Tibial nerve (tissue), 4 donors: Measurements from ENCODE around the gene STAT5B. TPM values are rescaled to one million over a fixed set of nuclear protein-coding genes. Genes with fewer than 3 reads are reported as not detected.
"Not testable (repeated sequence)": the region's sequence is repeated elsewhere in the genome, so short reads cannot be mapped to it uniquely, and the experiment has no call there.

Experiments
- DNase-seq, 2 donors: peaks; one replicate each; pipeline ENCODE4 v3.0.0-alpha.2; 2019; ENCODE audit warnings: low spot score in 2 of 2
- H3K27ac ChIP-seq, 4 donors: fragments of 200-600 bp; sonication (generic) in 3 of 4; one replicate each; pipeline ENCODE4 v1.5.1; 2017 to 2019; ENCODE audit warnings: mild to moderate bottlenecking in 1 of 4
- H3K27me3 ChIP-seq, 2 donors: fragments of 200-600 bp; sonication (generic) in 1 of 2; one replicate each; pipeline versions ENCODE4 v1.5.1 to v1.6.0; 2017 to 2019
- H3K36me3 ChIP-seq, 3 donors: fragments of 200-600 bp; sonication (generic); one replicate each; pipeline ENCODE4 v1.5.1; 2018 to 2019
- H3K4me1 ChIP-seq, 4 donors: fragments of 200-600 bp; sonication (generic) in 3 of 4; one replicate each; pipeline ENCODE4 v1.5.1; 2017 to 2019
- H3K4me3 ChIP-seq, 4 donors: fragments of 200-600 bp; sonication (generic) in 3 of 4; one replicate each; pipeline ENCODE4 v1.5.1; 2017 to 2019; ENCODE audit warnings: mild to moderate bottlenecking in 1 of 4, moderate library complexity in 1 of 4
- H3K9me3 ChIP-seq, 4 donors: fragments of 200-600 bp; sonication (generic) in 3 of 4; one replicate each; pipeline ENCODE4 v1.5.1; 2017 to 2019
- CTCF ChIP-seq, 5 experiments: fragments of 200-600 bp in 3 of 5; fragments of 450-650 bp in 2 of 5; sonication (generic) in 3 of 5; IDR thresholded peaks; one replicate each; pipeline ENCODE4 v1.5.1; 2016 to 2019; ENCODE audit warnings: antibody characterized with exemption in 5 of 5, mild to moderate bottlenecking in 3 of 5, moderate library complexity in 2 of 5
- EP300 ChIP-seq, 2 donors: sonication (generic); formaldehyde crosslinking; IDR thresholded peaks; one replicate each; pipeline ENCODE4 v1.6.1; 2017; ENCODE audit warnings: antibody characterized with exemption in 2 of 2, mild to moderate bottlenecking in 1 of 2
- POLR2A ChIP-seq, 2 donors: fragments of 450-650 bp; IDR thresholded peaks; one replicate each; pipeline ENCODE4 v1.6.1; 2017; ENCODE audit warnings: antibody characterized with exemption in 2 of 2, mild to moderate bottlenecking in 2 of 2, moderate library complexity in 2 of 2
- WGBS, 2 donors: methylation state at CpG; one replicate each; pipeline ENCODE4 v1.1.5; 2018; 5-methylcytosine and 5-hydroxymethylcytosine counted together
- total RNA-seq, 4 donors: library from RNA; depleted of rRNA; stranded (reverse); fragments of >200 nt; gene quantifications; one replicate each; pipeline ENCODE4 v1.1.0, GENCODE V29; 2016

The STAT5B gene
- total RNA-seq, 4 donors from 2014 or later, result 96.8 to 117 (median 104) TPM

DNA sequence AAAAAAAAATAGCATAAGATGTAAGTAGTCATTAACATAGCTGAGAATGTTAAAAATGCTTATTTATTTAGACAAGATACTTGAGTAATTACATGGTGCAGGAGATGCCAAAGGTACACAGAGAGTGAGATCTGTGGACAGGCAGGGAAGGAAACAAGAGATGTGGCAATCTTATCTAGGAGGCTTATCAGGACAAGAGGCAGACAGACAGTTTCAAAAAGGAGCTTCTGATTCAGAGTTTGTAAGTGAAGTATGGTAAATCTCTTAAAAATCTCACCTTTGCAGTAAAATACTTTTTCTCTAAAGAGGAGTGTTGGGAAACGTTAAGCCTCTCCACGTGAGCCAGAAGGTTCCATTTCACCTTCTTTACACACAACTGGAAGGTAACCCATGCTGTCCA, 62.0 kb downstream of the STAT5B start:
- Histone ChIP-seq H3K27me3 (no peaks in the 10 kb centered on the region), H3K4me3 (no peak overlapping the region), H3K4me1 (peaks cover 0 to 22% (median 0%) of the 10 kb centered on the region in 4 donors), H3K36me3 (peaks cover 0 to 98% (median 18%) of the 10 kb centered on the region in 3 donors), H3K9me3 (no peaks in the 10 kb centered on the region), H3K27ac (no peak overlapping the region)
- 90 to 92% methylated on average over 2 of the region's 2 CpGs for WGBS, 2 donors
- TF ChIP-seq CTCF (IDR thresholded peaks at IDR 0.05), result no peak
- TF ChIP-seq EP300 (IDR thresholded peaks at IDR 0.05), result no peak
- TF ChIP-seq POLR2A (IDR thresholded peaks at IDR 0.05), result no peak
- no peak for DNase-seq

DNA sequence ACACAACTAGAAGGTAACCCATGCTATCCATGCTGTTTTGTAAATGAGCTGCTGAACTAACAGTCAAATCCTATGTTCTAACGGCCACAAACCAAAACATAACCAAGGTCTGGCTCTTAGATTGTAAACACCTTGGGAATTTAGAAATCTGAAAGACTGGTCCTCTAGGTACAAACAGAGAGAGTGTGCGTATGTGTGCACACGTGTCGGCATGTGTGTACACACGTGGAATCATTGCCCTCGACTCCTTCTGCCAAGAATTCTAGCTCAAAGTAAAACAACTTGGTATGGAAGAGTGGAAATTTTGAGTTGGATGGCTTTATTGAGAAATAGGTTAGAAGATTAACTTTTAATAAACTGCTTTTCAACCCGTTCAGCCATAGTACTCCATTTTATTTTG, 63.8 kb downstream of the STAT5B start:
- 62 to 69% methylated on average over 7 of the region's 7 CpGs for WGBS, 2 donors
- Histone ChIP-seq H3K4me3 (no peak overlapping the region), H3K4me1 (peaks cover 0 to 22% (median 0%) of the 10 kb centered on the region in 4 donors), H3K9me3 (no peaks in the 10 kb centered on the region), H3K36me3 (peaks cover 0 to 98% (median 11%) of the 10 kb centered on the region in 3 donors), H3K27ac (peak overlapping the region in 3 of 4 donors; percentile 2 to 64 (median 26)), H3K27me3 (no peaks in the 10 kb centered on the region)
- TF ChIP-seq POLR2A (IDR thresholded peaks at IDR 0.05), result no peak
- peak in 1 of 2 donors; percentile 16 for TF ChIP-seq EP300 (IDR thresholded peaks at IDR 0.05)
- TF ChIP-seq CTCF (IDR thresholded peaks at IDR 0.05), result no peak
- peak in 1 of 2 donors; percentile 21 for DNase-seq

GRCh38 chr17:42211921-42212341, 64.3 kb downstream of the STAT5B start:
- H3K9me3 ChIP-seq, H3K4me3 ChIP-seq, H3K27me3 ChIP-seq: not testable (repeated sequence)
- Histone ChIP-seq H3K27ac (peak overlapping the region in 2 of 4 donors; percentile 31 to 64), H3K4me1 (peaks cover 0 to 22% (median 0%) of the 10 kb centered on the region in 4 donors), H3K36me3 (peaks cover 0 to 98% (median 7%) of the 10 kb centered on the region in 3 donors)
- WGBS, 2 donors, result 49 to 69% methylated on average over 9 of the region's 9 CpGs
- peak in 1 of 2 donors; percentile 68 for TF ChIP-seq EP300 (IDR thresholded peaks at IDR 0.05)
- DNase-seq, result peak; percentile 86 to 89

GRCh38 chr17:42210046-42210445, 66.1 kb downstream of the STAT5B start:
- Histone ChIP-seq H3K4me1 (peaks cover 0 to 22% (median 0%) of the 10 kb centered on the region in 4 donors), H3K9me3 (no peaks in the 10 kb centered on the region), H3K27me3 (no peaks in the 10 kb centered on the region), H3K27ac (peak overlapping the region in 1 of 4 donors; percentile 64), H3K36me3 (peaks cover 0 to 99% (median 3%) of the 10 kb centered on the region in 3 donors), H3K4me3 (no peak overlapping the region)
- WGBS, 2 donors, result 77 to 90% methylated on average over 6 of the region's 6 CpGs
- TF ChIP-seq EP300 (IDR thresholded peaks at IDR 0.05) (peak in 1 of 2 donors; percentile 48), POLR2A (IDR thresholded peaks at IDR 0.05) (no peak), CTCF (IDR thresholded peaks at IDR 0.05) (no peak)
- peak; percentile 45 to 65 for DNase-seq

GRCh38 chr17:42206153-42206612, 70.0 kb downstream of the STAT5B start:
- not testable (repeated sequence) for H3K9me3 ChIP-seq, H3K27me3 ChIP-seq, H3K4me3 ChIP-seq, H3K4me1 ChIP-seq, H3K27ac ChIP-seq, DNase-seq
- peaks cover 4 to 98% (median 10%) of the 10 kb centered on the region in 3 donors for H3K36me3 ChIP-seq
- 69 to 80% methylated on average over 8 of the region's 8 CpGs for WGBS, 2 donors

DNA sequence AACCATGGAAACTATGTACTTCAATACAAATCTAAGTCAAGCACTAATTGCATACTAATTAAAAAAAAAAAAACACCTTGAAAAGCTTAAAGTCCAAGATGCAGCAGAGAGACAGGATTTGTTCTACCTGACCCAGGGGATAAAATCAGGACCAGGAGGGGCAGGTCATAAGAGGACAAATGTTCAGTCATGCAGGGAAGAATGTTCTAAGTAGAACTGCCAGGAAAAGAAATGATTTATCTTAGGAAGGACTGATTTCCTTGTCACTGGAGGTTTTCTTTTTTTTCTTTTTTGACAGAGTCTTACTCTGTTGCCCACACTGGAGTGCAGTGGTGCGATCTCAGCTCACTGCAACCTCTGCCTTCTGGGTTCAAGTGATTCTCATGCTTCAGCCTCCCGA, 72.8 kb downstream of the STAT5B start:
- Histone ChIP-seq H3K4me1 (no peaks in the 10 kb centered on the region), H3K27ac (no peak overlapping the region), H3K36me3 (peaks cover 4 to 92% (median 7%) of the 10 kb centered on the region in 3 donors), H3K4me3 (no peak overlapping the region), H3K27me3 (no peaks in the 10 kb centered on the region), H3K9me3 (no peaks in the 10 kb centered on the region)
- no peak for DNase-seq
- TF ChIP-seq EP300 (IDR thresholded peaks at IDR 0.05) (no peak), CTCF (IDR thresholded peaks at IDR 0.05) (no peak), POLR2A (IDR thresholded peaks at IDR 0.05) (no peak)
- 97 to 98% methylated on average over 2 of the region's 2 CpGs for WGBS, 2 donors
